ENCODE results near the gene FAM107B.

The FAM107B gene

GRCh38 chr10:14586901-14587300 lies 187.8 kb downstream of the FAM107B start:
- H3K36me3 ChIP-seq (ENCODE audit: control insufficient read depth, insufficient read depth, low read length) = no peaks in the 10 kb centered on the region
- TF ChIP-seq, protein P1, sequence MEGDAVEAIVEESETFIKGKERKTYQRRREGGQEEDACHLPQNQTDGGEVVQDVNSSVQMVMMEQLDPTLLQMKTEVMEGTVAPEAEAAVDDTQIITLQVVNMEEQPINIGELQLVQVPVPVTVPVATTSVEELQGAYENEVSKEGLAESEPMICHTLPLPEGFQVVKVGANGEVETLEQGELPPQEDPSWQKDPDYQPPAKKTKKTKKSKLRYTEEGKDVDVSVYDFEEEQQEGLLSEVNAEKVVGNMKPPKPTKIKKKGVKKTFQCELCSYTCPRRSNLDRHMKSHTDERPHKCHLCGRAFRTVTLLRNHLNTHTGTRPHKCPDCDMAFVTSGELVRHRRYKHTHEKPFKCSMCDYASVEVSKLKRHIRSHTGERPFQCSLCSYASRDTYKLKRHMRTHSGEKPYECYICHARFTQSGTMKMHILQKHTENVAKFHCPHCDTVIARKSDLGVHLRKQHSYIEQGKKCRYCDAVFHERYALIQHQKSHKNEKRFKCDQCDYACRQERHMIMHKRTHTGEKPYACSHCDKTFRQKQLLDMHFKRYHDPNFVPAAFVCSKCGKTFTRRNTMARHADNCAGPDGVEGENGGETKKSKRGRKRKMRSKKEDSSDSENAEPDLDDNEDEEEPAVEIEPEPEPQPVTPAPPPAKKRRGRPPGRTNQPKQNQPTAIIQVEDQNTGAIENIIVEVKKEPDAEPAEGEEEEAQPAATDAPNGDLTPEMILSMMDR (IDR thresholded peaks at IDR 0.05) = no peak
- no peak overlapping the region for H2AFZ ChIP-seq
- no peaks in the 10 kb centered on the region for H3K4me1 ChIP-seq
- H3K27ac ChIP-seq = no peak overlapping the region
- no peaks in the 10 kb centered on the region for H3K9me3 ChIP-seq (ENCODE audit: control insufficient read depth, low read length)
- H3K4me2 ChIP-seq (ENCODE audit: low read length) = no peak overlapping the region
- H3K79me2 ChIP-seq = peaks cover 56% of the 10 kb centered on the region
- no peak overlapping the region for H3K9ac ChIP-seq
- no peak overlapping the region for H3K4me3 ChIP-seq (ENCODE audit: low read depth, low read length)
- H3K27me3 ChIP-seq (ENCODE audit: control insufficient read depth, insufficient read depth, low read length) = no peaks in the 10 kb centered on the region

GRCh38 chr10:14585287-14586193 lies 189.2 kb downstream of the FAM107B start:
- no peak overlapping the region for H2AFZ ChIP-seq
- no peak overlapping the region for H3K9ac ChIP-seq
- peaks cover 55% of the 10 kb centered on the region for H3K79me2 ChIP-seq
- H3K27ac ChIP-seq = no peak overlapping the region
- no peaks in the 10 kb centered on the region for H3K4me1 ChIP-seq
- no peaks in the 10 kb centered on the region for H3K9me3 ChIP-seq (ENCODE audit: control insufficient read depth, low read length)
- no peak overlapping the region for H3K4me3 ChIP-seq (ENCODE audit: low read depth, low read length)
- H3K27me3 ChIP-seq (ENCODE audit: control insufficient read depth, insufficient read depth, low read length) = no peaks in the 10 kb centered on the region
- H3K4me2 ChIP-seq (ENCODE audit: low read length) = no peak overlapping the region
- no peaks in the 10 kb centered on the region for H3K36me3 ChIP-seq (ENCODE audit: control insufficient read depth, insufficient read depth, low read length)
- TF ChIP-seq, protein P1 (IDR thresholded peaks at IDR 0.05) = no peak

GRCh38 chr10:14584661-14585060 lies 190.0 kb downstream of the FAM107B start:
- no peak overlapping the region for H2AFZ ChIP-seq
- no peaks in the 10 kb centered on the region for H3K36me3 ChIP-seq (ENCODE audit: control insufficient read depth, insufficient read depth, low read length)
- TF ChIP-seq, protein P1 (IDR thresholded peaks at IDR 0.05) = no peak
- H3K9me3 ChIP-seq (ENCODE audit: control insufficient read depth, low read length) = no peaks in the 10 kb centered on the region
- no peaks in the 10 kb centered on the region for H3K4me1 ChIP-seq
- no peak overlapping the region for H3K27ac ChIP-seq
- peaks cover 48% of the 10 kb centered on the region for H3K79me2 ChIP-seq
- H3K27me3 ChIP-seq (ENCODE audit: control insufficient read depth, insufficient read depth, low read length) = no peaks in the 10 kb centered on the region
- H3K4me2 ChIP-seq (ENCODE audit: low read length) = no peak overlapping the region
- H3K9ac ChIP-seq = no peak overlapping the region
- H3K4me3 ChIP-seq (ENCODE audit: low read depth, low read length) = no peak overlapping the region

- Histone ChIP-seq H3K27ac (no peak overlapping the region), H2AFZ (no peak overlapping the region), H3K4me1 (no peaks in the 10 kb centered on the region), H3K79me2 (peaks cover 51% of the 10 kb centered on the region), H3K4me3 (ENCODE audit: low read depth, low read length) (no peak overlapping the region), H3K9ac (no peak overlapping the region), H3K4me2 (ENCODE audit: low read length) (no peak overlapping the region), H3K36me3 (ENCODE audit: control insufficient read depth, insufficient read depth, low read length) (no peaks in the 10 kb centered on the region), H3K9me3 (ENCODE audit: control insufficient read depth, low read length) (no peaks in the 10 kb centered on the region), H3K27me3 (ENCODE audit: control insufficient read depth, insufficient read depth, low read length) (no peaks in the 10 kb centered on the region)
- TF ChIP-seq, protein P1 (IDR thresholded peaks at IDR 0.05) = no peak
Measured at GRCh38 chr10:14583967-14584366, 190.7 kb downstream of the FAM107B start.

- H3K27ac ChIP-seq = no peak overlapping the region
- H3K9me3 ChIP-seq (ENCODE audit: control insufficient read depth, low read length) = no peaks in the 10 kb centered on the region
- H3K9ac ChIP-seq = no peak overlapping the region
- peaks cover 50% of the 10 kb centered on the region for H3K79me2 ChIP-seq
- no peak overlapping the region for H3K4me2 ChIP-seq (ENCODE audit: low read length)
- TF ChIP-seq, protein P1 (IDR thresholded peaks at IDR 0.05) = no peak
- H3K4me3 ChIP-seq (ENCODE audit: low read depth, low read length) = no peak overlapping the region
- H2AFZ ChIP-seq = no peak overlapping the region
- H3K27me3 ChIP-seq (ENCODE audit: control insufficient read depth, insufficient read depth, low read length) = no peaks in the 10 kb centered on the region
- H3K4me1 ChIP-seq = no peaks in the 10 kb centered on the region
- H3K36me3 ChIP-seq (ENCODE audit: control insufficient read depth, insufficient read depth, low read length) = no peaks in the 10 kb centered on the region
Measured at GRCh38 chr10:14583252-14583651, 191.4 kb downstream of the FAM107B start.

All from parathyroid adenoma (tissue), 2 donors.